ENCODE data around the gene ZNF70.

- TF ChIP-seq CTCF (conservative IDR thresholded peaks at IDR 0.05; ENCODE audit: low read depth, low read length) (no peak), EZH2 (IDR thresholded peaks at IDR 0.05; ENCODE audit: low read length, unreplicated experiment) (no peak)
Observed at GRCh38 chr22:23696326-23696851, 54.5 kb downstream of the ZNF70 start.
